ENCODE data around the gene CDK13.

Gene CDK13

DNA sequence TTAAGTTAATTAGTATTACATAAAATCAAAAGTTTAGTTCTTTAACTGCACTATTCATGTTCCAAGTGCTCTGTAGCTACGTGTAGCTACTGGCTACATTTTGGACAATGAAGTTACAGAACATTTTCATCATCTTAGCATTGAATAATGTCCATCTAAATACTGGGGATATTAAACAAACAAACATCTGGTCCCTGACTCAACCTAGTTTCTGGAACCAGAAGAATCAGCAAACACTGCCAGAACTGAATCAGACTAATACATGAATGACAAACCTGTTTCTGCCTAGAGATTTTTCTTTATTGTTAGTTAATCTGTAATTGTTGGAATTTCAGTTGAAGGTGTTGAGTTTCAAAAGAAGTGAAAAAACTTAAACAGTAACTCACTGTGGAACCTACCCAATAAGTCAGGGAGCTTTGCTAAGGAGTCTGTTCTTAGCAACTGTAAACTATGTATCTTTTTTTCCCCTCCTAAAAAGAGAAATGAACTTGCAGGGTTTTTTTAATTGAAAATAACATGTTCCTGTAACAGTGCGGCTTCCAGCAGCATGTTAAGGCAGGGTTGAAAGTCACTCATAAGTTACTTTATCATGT is 58.3 kb downstream of the CDK13 start:
- peak; percentile 80 for DNase-seq (ENCODE audit: low spot score)

DNA sequence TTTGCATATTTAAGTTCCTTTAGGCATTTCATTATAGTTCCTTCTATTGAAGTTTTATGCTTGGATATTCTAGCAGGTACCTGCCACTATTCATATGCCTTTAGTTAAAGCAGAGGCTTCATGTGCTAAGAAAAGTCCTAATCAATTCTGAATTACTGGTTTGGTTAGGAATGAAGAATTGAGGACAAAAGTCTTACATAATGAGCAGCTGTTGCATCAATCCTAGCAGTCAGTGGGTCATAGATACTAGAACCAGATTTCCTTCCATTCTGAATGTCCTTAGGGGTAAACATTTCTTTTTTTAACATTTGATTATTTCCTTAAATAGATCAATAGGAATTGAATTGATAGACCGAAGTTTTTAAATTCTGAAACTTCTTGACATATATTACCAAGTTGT is 59.2 kb downstream of the CDK13 start:
- DNase-seq (ENCODE audit: low spot score), result no peak

- DNase-seq (ENCODE audit: low spot score), result peak; percentile 53
These were observed 64.3 kb downstream of the CDK13 start for GRCh38 chr7:40014376-40014775.

DNA sequence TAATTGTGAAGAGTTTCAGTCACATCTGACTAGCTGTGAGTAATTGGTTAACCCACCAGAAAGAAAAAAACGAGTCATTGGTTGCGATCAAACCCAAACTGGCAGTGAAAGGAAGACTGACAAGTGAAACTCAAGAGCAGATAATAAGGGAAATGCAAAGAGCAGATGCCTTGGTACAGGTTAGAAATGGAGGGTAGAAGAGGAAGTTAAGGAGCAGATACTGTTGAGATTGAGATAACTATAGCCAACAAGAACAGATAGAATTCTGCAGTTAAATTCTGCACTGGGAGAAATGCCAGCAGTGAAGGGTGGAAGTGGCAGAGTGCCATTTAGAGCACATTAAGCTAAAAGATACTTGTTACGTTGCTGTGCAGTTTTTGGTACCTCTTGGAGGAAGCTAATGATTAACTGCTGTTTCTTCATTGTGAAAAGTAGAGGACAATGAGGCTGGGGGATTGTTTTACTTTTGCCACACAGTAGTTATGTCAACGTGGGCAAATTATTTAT is 65.8 kb downstream of the CDK13 start:
- DNase-seq (ENCODE audit: low spot score), result peak; percentile 72

DNA sequence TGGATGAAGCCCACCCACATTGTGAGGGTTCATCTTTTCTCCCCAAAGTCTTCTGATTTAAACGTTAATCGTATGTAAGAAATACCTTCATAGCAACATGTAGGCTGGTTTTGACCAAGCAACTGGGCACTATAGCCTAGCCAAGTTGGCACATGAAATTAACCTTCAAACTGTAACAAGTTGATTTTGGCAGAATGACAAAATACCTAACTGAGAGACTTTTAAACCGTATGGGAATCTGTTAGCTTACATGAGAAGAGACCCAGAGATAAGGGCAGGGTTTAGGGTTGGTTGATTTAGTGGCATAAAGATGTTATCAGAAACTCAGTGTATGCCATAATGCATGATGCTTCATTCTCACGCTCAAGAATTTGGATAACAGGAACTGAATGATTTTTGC is 69.5 kb downstream of the CDK13 start:
- no peak for DNase-seq (ENCODE audit: low spot score)

DNA sequence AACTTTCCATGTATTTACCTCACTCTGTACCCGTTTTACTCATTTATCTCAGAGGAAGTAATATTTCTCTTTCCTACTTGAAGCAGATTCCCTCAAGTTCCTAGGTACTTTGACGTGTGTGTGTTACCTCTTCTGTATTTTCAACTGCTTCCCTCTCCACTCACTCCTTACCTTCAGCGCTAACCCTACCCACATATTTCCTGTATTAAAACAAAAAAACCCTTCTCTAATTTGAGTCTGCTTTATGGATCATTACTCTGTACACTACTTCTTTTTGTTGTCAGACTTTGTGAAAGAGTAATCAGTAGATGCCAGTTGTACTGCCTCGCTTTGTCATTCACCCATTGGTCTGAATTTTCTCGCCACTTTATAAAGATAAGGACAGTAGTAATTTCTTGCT is 74.0 kb downstream of the CDK13 start:
- DNase-seq (ENCODE audit: low spot score), result no peak

DNA sequence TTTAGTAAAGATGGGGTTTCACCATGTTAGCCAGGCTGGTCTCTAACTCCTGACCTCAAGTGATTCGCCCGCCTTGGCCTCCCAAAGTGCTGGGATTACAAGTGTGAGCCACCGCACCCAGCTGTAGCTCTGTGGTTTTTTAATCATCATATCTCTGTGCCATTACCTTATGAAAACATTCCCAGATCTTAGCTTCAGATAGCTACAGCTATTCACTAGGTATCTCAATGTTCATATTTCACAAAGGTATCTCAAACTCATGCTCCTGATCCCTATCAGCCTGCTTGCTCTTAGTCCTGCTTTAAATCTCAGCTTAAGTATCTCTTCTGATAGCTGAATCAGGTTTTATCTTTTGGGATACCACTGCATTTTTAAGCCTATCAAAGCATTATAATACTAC is 74.8 kb downstream of the CDK13 start:
- no peak for DNase-seq (ENCODE audit: low spot score)

- no peak for DNase-seq (ENCODE audit: low spot score)
These were observed 77.5 kb downstream of the CDK13 start for GRCh38 chr7:40027545-40027944.

DNA sequence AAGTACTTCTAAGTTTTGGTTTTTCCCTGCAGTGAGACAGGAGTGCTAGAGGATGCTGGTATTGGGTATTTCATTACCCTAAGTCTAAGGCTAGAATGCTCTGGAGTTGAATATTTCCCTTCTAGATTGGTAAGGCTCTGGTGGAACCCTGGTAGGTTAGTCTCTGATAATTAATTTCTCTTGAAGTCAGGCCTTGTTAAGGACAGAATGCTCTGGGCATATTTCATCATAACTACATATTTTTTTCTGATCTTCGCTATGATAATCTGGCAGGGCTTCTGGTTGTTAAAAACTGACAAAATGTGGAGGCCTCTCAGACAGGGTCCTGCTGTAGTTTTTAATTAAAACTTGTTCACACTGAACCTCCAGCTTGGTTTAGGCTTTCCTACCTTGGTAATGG is 83.8 kb downstream of the CDK13 start:
- DNase-seq (ENCODE audit: low spot score), result no peak

DNA sequence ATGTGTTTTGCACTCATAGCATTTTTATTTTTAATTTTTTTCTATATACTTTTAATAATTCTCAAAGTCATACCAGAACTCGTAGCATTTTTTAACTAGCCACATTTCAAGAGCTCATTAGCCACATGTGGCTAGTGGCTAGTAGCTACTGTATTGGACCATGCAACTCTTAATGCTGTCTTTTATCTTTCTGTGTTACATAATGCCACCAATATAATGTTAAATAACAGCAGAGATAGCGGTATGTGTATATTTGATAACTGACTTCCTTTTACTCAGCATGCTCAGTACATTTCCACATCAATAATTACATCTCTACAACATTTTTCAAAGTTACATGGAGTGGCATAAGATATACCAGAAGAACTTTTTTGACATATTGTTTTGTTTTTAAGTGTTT is 91.4 kb downstream of the CDK13 start:
- DNase-seq (ENCODE audit: low spot score), result no peak

DNA sequence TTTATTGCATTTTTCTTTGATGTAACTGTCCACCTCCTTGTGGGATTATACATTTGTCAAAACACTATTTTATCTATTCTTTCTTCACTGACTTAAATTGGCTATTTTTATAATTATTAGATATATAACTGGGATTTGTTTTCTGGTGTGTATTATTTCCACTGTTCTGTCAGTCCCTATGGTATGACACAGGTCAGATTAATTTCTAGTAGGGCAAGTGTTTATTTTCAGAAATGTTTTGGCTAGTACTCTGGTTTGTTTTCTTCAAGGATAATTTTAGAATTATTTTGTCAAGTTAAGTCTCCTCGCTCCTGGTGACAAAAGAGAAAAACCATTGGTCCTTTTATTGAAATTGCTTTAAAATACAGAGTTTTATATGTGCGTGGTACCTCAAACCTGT is 93.1 kb downstream of the CDK13 start:
- DNase-seq (ENCODE audit: low spot score), result no peak

- DNase-seq (ENCODE audit: low spot score), result peak; percentile 3
These were observed 97.6 kb downstream of the CDK13 start for GRCh38 chr7:40047661-40048060.

DNA sequence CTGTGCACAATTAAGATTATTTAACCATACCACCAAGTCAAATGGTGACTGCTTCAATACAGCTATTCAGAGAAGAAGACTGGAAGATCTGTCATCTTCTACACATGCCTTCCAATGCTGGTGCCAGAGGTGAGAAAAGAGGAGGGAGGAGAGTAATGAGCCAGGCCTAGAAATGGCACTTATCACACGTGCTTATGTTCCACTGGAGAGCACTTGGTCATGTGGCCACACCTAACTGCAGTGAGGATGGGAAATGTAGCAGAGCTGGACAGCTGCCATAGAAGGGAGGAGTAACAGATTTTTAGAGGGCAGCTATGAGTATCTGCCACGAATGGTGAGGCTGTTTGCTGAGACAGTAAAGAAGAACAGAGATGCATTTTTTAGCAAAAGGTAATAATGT is 107.2 kb downstream of the CDK13 start:
- peak; percentile 13 for DNase-seq (ENCODE audit: low spot score)

- no peak for DNase-seq (ENCODE audit: low spot score)
These were observed 108.0 kb downstream of the CDK13 start for GRCh38 chr7:40058026-40058425.

GRCh38 chr7:40058636-40059035 is 108.6 kb downstream of the CDK13 start:
- no peak for DNase-seq (ENCODE audit: low spot score)

GRCh38 chr7:40059057-40059456 is 109.0 kb downstream of the CDK13 start:
- no peak for DNase-seq (ENCODE audit: low spot score)

DNA sequence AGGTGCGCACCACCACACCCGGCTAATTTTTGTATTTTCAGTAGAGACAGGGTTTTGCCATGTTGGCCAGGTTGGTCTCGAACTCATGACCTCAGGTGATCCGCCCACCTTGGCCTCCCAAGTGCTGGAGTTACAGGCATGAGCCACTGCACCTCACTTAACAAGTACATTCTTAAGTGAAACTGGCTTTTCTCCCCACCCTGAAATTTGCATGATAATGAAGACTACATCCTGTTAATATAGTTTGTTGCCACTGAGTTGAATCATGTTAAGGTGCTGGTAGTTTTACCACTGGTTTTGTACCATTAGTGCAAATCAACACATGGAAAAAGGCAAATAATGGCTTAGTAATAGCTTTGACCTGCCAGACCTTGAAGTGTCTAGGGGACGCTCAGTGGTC is 122.2 kb downstream of the CDK13 start:
- DNase-seq (ENCODE audit: low spot score), result no peak

DNA sequence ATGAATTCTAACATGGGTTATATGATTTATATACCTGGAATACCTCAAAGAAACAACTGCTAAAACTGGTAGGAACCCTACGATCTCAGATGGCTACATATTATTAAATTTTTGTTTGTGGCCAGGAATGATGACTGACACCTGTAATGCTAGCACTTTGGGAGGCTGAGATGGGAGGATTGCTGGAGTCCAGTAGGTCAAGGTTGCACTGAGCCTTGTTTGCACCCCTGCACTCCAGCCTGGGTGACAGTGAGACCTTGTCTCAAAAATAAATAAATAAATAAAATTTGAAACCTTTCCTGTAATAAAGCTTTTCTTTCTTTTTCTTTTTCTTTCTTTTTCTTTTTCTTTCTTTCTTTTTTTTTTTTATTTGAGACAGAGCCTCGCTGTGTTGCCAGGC is 123.2 kb downstream of the CDK13 start:
- no peak for DNase-seq (ENCODE audit: low spot score)

DNA sequence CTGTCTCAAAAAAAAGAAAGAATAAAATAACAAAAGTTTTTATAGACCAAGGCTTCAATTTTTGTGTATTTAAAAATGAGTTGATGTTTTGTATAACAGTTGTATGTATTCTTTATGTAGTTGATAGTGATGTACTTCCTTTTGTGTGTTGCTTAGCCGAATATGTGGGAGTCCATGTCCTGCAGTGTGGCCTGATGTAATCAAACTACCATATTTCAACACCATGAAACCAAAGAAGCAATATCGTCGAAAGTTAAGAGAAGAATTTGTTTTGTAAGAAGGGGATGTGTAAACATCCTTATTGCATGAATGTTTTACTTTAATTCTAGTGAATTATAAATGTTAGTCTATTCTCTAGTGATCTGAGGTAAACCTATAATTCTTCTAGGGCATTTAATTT is 127.8 kb downstream of the CDK13 start:
- DNase-seq (ENCODE audit: low spot score), result no peak

DNA sequence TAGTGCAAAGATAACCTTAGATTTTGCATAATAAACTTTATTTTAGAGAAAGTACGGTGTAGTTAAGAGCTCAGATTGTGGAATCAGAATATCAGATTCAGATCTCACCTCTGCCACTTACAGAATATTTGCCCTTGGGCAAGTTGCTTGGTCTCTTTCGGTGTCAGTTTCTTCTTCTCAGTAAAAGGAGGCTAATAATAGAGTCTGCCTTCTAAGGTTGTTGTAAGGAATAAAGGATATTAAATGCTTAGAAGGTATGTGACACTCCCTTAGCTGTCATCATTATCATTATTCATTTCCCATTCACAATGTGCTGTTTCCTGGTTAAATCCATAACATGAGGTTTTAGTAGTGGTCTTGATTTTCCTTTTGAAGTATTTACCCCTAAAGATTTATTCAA is 142.1 kb downstream of the CDK13 start:
- no peak for DNase-seq (ENCODE audit: low spot score)

GRCh38 chr7:40093631-40094350 is 143.7 kb downstream of the CDK13 start:
- no peak for DNase-seq (ENCODE audit: low spot score)

- no peak for DNase-seq (ENCODE audit: low spot score)
These were observed 145.2 kb downstream of the CDK13 start for GRCh38 chr7:40095230-40095629.

DNA sequence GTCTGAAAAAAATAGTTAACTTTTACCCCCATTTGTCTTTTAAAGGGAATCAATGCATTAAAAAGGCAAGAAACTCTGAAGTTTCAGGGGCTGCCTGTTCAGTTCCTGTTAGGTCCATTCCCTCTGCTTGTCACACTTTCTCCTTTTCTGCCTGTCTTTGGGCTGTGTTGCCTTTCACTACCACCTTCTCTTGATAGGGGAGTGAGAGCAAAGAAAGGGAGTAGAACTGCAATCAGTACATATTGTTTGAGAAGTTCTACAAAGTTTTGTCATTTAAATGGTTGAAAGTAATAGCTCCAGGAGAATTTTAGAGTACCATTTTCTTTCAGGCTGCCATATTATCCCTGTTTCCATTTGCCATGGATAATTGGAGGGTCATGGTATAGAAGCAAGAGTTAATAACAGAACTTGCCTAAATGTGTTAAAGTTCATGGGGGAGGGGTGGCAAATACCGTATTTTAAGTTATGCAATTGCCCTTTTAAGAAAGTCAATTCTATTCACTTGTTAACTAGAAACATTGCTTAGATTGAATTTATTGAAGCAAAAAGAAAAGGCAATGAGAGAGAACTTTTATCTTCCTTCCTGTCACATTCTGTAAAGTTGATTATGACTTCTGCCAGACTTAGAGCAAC is 145.8 kb downstream of the CDK13 start:
- no peak for DNase-seq (ENCODE audit: low spot score)

- no peak for DNase-seq (ENCODE audit: low spot score)
These were observed 147.7 kb downstream of the CDK13 start for GRCh38 chr7:40097728-40098127.

Data from kidney tubule cell (primary cell).